ENCODE measurements around the gene CLEC16A. TPM values are rescaled to one million over a fixed set of nuclear protein-coding genes. Genes with fewer than 3 reads are reported as not detected.

CLEC16A gene
- total RNA-seq, 1 donor from 2014 or later: 33.4 TPM

GRCh38 chr16:11121083-11121608 is 176.8 kb downstream of the CLEC16A start:
- H3K9me3 Mint-ChIP-seq: no peaks in the 10 kb centered on the region
- no peaks in the 10 kb centered on the region for H3K27me3 Mint-ChIP-seq
- H3K36me3 Mint-ChIP-seq: peaks cover 33% of the 10 kb centered on the region

GRCh38 chr16:11121914-11122692 is 177.7 kb downstream of the CLEC16A start:
- Mint-ChIP-seq H3K4me3 (no peak overlapping the region), H3K36me3 (peaks cover 39% of the 10 kb centered on the region), H3K4me1 (ENCODE audit: unreplicated experiment) (peaks cover 19% of the 10 kb centered on the region), H3K27ac (no peak overlapping the region), H3K9me3 (no peaks in the 10 kb centered on the region), H3K27me3 (no peaks in the 10 kb centered on the region)
- DNase-seq (ENCODE audit: extremely low spot score, unreplicated experiment): no peak
- no peak for TF ChIP-seq CTCF (conservative IDR thresholded peaks at IDR 0.05)

More at GRCh38 chr16:11121083-11121608, 176.8 kb downstream of the CLEC16A start:
- Mint-ChIP-seq H3K4me1 (ENCODE audit: unreplicated experiment) (peaks cover 12% of the 10 kb centered on the region), H3K4me3 (no peak overlapping the region), H3K27ac (no peak overlapping the region)
- DNase-seq (ENCODE audit: extremely low spot score, unreplicated experiment): no peak
- no peak for TF ChIP-seq CTCF (conservative IDR thresholded peaks at IDR 0.05)

GRCh38 chr16:11123666-11124065 is 179.3 kb downstream of the CLEC16A start:
- no peak for DNase-seq (ENCODE audit: extremely low spot score, unreplicated experiment)
- H3K9me3 Mint-ChIP-seq: no peaks in the 10 kb centered on the region
- no peak overlapping the region for H3K4me3 Mint-ChIP-seq
- H3K27ac Mint-ChIP-seq: no peak overlapping the region
- H3K36me3 Mint-ChIP-seq: peaks cover 37% of the 10 kb centered on the region
- peaks cover 31% of the 10 kb centered on the region for H3K4me1 Mint-ChIP-seq (ENCODE audit: unreplicated experiment)
- no peaks in the 10 kb centered on the region for H3K27me3 Mint-ChIP-seq
- no peak for TF ChIP-seq CTCF (conservative IDR thresholded peaks at IDR 0.05)

- no peak for DNase-seq (ENCODE audit: extremely low spot score, unreplicated experiment)
- H3K9me3 Mint-ChIP-seq: no peaks in the 10 kb centered on the region
- H3K4me3 Mint-ChIP-seq: no peak overlapping the region
- H3K36me3 Mint-ChIP-seq: peaks cover 28% of the 10 kb centered on the region
- H3K27ac Mint-ChIP-seq: no peak overlapping the region
- no peak for TF ChIP-seq CTCF (conservative IDR thresholded peaks at IDR 0.05)
- H3K27me3 Mint-ChIP-seq: no peaks in the 10 kb centered on the region
- peaks cover 49% of the 10 kb centered on the region for H3K4me1 Mint-ChIP-seq (ENCODE audit: unreplicated experiment)
Observed at GRCh38 chr16:11125936-11126335, 181.6 kb downstream of the CLEC16A start.

- no peak overlapping the region for H3K27ac Mint-ChIP-seq
- H3K27me3 Mint-ChIP-seq: no peaks in the 10 kb centered on the region
- H3K4me3 Mint-ChIP-seq: peak overlapping the region; percentile 41
- no peaks in the 10 kb centered on the region for H3K9me3 Mint-ChIP-seq
- H3K36me3 Mint-ChIP-seq: peaks cover 28% of the 10 kb centered on the region
- H3K4me1 Mint-ChIP-seq (ENCODE audit: unreplicated experiment): peaks cover 51% of the 10 kb centered on the region
- DNase-seq (ENCODE audit: extremely low spot score, unreplicated experiment): no peak
- no peak for TF ChIP-seq CTCF (conservative IDR thresholded peaks at IDR 0.05)
Observed at GRCh38 chr16:11126399-11127054, 182.2 kb downstream of the CLEC16A start.

Data from type B pancreatic cell (in vitro differentiated cells).